ENCODE data around the gene ADAMTS6. TPM values are rescaled to one million over a fixed set of nuclear protein-coding genes. Genes with fewer than 3 reads are reported as not detected.
A peak's percentile ranks its signal among the peaks of the same experiment; 100 is the strongest.

The ADAMTS6 gene
- total and polyA plus RNA-seq, 2 experiments from 2014 or later, result 0.78 to 2.0 TPM

DNA sequence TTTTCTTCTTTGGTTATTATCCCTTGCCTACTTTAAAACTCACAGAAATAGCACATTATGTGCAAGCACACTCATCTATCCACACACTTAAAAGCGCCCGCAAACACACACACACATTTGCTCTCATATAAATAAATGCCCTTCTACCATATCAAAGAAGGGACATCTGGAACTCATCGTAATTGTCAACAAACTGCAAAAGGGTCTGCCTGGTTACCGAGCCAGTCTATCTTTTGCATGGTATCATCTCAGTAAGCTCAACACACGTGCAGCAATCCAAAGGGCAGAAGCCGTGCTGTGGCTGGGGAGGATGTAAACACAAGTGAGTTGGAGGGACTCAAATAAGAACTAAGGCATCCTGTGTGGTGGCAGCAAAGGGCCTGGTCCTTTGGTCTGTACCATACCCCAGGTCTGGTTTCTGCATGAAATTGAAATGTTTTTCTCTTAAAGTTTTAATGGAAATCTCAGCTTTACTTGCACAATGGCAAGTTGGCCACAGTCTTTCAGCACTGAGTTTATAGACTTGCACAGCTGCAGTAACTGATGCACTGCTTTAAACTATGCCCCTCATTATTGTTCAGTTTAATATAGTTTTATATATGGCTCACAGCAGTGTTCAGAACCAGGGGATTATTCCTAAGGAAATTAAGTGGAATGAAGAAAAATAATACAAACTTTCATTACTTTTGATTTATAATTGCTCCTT, 331.0 kb downstream of the ADAMTS6 start:
- H3K27me3 Mint-ChIP-seq (ENCODE audit: insufficient read depth, low read depth, poor library complexity), result peaks cover 2% of the 10 kb centered on the region

More for the DNA sequence above, 331.0 kb downstream of the ADAMTS6 start:
- no peaks in the 10 kb centered on the region for H3K9me3 Mint-ChIP-seq
- DNase-seq (ENCODE audit: low spot score) (no peak), ATAC-seq (no peak)
- H2AFZ ChIP-seq, result peak overlapping the region; percentile 76; the same call in 1 of the 2 replicates
- no peaks in the 10 kb centered on the region for H4K20me1 ChIP-seq (replicated peaks; ENCODE audit: insufficient read depth)
- H3K79me2 ChIP-seq (replicated peaks; ENCODE audit: insufficient read depth), result no peaks in the 10 kb centered on the region
- H3K27me3 ChIP-seq (ENCODE audit: insufficient read depth), result no peaks in the 10 kb centered on the region
- no peaks in the 10 kb centered on the region for H3F3A ChIP-seq (replicated peaks; ENCODE audit: low read depth)
- no peak overlapping the region for H3K4me3 Mint-ChIP-seq
- H3K4me1 ChIP-seq (ENCODE audit: insufficient read depth), result no peaks in the 10 kb centered on the region
- no peak overlapping the region for H3K27ac Mint-ChIP-seq
- no peak overlapping the region for H3K4me3 ChIP-seq
- no peak for TF ChIP-seq ZNF462 (CRISPR knock-in tag; IDR thresholded peaks at IDR 0.05)
- no peak for TF ChIP-seq CREB1 (CRISPR knock-in tag; IDR thresholded peaks at IDR 0.05; ENCODE audit: low read depth)
- no peak for TF ChIP-seq ETS1 (IDR thresholded peaks at IDR 0.05)
- no peak for TF ChIP-seq EZH2phosphoT487 (IDR thresholded peaks at IDR 0.05; ENCODE audit: unreplicated experiment)
- no peak for TF ChIP-seq ZNF331 (CRISPR knock-in tag; IDR thresholded peaks at IDR 0.05; ENCODE audit: low read depth)
- TF ChIP-seq CTCF (conservative IDR thresholded peaks at IDR 0.05; ENCODE audit: low read depth in 2 of 2), result no peak
- no peak for TF ChIP-seq ZNF114 (CRISPR knock-in tag; IDR thresholded peaks at IDR 0.05)
- TF ChIP-seq EZH2 (IDR thresholded peaks at IDR 0.05; ENCODE audit: low read depth, unreplicated experiment), result no peak
- TF ChIP-seq POLR2AphosphoS5 (IDR thresholded peaks at IDR 0.05; ENCODE audit: low read depth), result no peak
- TF ChIP-seq JUNB (IDR thresholded peaks at IDR 0.05; ENCODE audit: unreplicated experiment), result no peak
- TF ChIP-seq REST (IDR thresholded peaks at IDR 0.05; ENCODE audit: unreplicated experiment), result no peak
- no peak for TF ChIP-seq STAT1 (IDR thresholded peaks at IDR 0.05; ENCODE audit: unreplicated experiment)
- no peak for TF ChIP-seq NANOG (IDR thresholded peaks at IDR 0.05; ENCODE audit: borderline replicate concordance)
- no peaks in the 10 kb centered on the region for H3K36me3 ChIP-seq (ENCODE audit: insufficient read depth)
- no peak overlapping the region for H3K4me2 ChIP-seq
- H3K9me2 ChIP-seq (ENCODE audit: insufficient read depth), result 0 out of 2 replicates have a peak, but pooled peaks cover 1% of the 10 kb centered on the region
- H3K36me3 Mint-ChIP-seq (ENCODE audit: low read depth), result no peaks in the 10 kb centered on the region
- H3K4me1 Mint-ChIP-seq, result peaks cover 2% of the 10 kb centered on the region; the same call in 2 of the 3 replicates
- H3K27ac ChIP-seq (ENCODE audit: low read depth), result no peak overlapping the region

Measured in GM23338 (cell line).